ENCODE measurements around the gene LZTFL1.

LZTFL1 gene

DNA sequence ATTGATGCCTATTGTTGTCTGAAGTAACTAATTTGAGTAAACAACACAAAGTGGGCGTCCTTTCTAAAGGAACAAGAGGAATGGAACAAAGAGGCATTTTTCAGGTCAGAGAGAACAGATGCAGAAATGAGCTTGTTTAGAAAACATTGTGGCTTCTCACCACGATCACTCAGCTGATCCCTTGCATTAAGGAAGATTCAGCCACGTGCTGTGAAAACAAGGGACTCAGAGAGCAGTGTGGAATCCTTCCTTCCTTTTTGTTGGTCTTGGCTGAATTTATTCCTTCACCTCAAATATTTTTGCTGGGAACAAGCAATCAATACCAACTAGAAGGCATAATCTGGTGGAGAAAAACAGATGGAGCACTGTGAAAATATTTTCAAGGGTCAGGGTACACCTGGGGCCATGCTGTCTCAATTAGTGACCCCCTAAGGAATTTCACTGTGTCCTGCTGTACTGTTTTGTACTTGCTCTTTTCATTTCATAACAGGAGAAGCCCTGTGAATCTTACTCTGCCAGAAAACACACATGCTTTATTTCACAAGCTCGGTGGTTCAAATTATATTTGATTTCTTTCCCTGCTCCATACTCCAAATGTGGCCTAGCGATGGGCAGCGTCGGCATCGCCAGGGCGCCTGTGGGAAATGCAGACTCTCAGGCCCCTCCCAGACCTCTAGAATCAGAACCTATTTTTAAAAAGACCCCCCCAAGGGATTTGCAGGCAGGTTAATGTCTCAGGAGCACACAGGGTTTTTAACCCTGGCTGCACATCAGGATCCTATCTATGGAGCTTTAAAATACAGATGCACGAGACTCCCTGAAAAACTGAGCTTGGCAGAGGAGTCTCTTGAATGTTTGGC lies 34.0 kb downstream of the LZTFL1 start:
- DNase-seq (ENCODE audit: low spot score): no peak
- no peak for FAIRE-seq

DNA sequence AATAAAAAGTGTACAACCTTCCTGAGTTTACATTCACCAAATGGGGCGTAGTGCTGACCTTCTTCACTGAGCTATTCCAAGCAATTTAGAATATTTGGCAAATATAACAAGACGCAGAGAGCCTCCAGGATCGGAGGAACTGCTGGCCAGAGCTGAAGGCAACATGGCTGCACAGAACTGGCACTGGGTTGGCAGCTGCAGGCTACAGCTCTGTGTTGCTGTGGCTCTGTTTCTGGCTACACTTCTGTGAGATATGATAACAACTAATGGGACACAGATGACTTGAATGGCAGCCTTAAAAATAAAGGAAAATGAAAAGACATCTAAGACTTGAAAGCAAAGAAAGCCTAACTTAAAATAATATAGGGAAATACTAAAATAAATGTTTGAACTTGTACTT lies 34.8 kb downstream of the LZTFL1 start:
- no peak for FAIRE-seq
- no peak for DNase-seq (ENCODE audit: low spot score)

DNA sequence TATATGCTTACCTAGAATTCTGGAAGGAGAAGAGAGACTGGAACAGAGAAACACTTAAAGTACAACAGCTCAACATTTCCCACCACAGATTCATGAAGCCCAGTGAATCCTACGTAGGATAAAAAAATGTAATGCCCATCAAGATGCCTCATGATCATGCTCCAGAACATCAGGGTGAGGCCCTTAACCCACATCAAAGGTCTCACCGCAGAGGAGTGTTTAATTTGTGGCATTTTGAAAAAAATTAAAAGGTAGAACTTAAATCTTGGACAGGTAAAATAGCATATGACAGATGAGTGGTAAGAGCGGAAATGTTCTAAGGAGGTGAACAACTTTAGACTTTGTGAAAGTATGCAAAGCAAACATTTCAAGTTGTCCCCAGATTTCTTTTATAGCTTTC lies 35.8 kb downstream of the LZTFL1 start:
- FAIRE-seq (no peak), DNase-seq (ENCODE audit: low spot score) (no peak)

DNA sequence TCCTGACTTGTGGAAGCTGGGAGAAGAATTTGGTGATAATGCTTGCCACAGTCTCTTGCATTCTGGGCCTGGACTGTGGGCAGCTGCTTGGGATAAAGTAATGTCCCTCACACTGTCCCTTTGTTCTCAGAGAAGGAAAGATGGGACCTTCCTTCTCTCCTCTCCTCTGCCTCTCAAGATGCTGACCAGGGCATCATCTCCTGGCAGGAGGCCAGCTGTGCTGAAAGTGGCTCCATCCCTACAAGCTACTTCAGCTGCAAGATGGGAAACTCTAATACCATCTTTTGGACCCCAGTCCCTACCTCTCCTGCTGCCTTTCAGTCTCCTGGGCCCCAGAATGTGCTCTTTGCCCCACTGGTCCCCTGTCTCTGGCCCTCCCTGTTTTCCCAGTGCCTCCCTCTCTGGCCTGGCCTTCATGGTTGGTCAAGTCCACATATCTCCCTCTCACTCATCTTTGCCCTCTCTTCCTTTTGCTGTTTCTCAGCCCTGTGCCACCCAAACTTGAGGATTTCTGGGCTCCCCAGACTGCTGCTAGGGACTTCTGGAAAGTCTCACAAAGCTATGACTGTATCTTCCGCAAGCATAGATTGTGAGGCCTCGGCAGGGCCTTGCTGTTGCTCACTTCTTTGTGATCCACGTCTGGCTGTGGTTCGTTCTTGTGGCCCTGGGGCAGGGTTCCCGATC lies 38.5 kb downstream of the LZTFL1 start:
- FAIRE-seq (no peak), DNase-seq (ENCODE audit: low spot score) (no peak)

DNA sequence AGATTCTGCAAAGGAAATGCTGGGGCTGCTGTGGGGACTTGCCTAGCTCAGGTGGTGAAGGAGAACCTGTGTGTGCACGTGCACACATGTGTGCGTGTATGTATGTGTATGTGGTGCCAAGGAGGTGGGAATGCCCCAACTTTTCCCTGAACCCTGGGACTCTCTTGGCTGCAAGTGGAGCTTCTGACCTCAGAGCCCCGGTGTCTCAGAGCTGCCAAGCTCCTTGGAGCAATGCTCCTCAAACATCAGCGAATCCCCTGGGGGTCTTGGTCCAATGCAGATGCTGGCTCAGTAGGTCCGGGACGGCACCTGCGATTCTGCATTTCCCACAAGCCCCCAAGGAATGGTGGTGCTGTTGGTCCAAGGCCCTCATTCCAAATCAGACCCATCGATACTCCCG lies 39.8 kb downstream of the LZTFL1 start:
- DNase-seq (ENCODE audit: low spot score) (no peak), FAIRE-seq (no peak)

DNA sequence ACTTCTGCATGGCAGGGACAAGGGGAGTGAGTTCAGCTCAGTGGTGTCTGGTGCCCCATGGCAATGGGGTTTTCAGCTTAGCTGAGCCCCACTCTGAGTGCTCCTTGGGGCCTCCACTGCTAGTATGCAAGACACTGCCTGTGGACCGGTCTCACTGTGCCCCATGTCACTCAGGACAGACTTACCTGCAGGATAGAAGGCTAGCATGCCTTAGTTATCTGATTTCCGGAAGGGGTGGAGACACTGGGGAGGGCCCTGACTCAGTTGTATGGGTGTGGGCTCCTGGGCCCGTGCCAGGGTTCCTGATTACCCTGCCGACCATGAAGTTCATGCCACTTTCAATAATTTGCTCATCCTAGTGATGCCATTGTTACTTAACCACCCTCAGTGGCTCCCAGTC lies 41.3 kb downstream of the LZTFL1 start:
- FAIRE-seq (no peak), DNase-seq (ENCODE audit: low spot score) (no peak)

DNA sequence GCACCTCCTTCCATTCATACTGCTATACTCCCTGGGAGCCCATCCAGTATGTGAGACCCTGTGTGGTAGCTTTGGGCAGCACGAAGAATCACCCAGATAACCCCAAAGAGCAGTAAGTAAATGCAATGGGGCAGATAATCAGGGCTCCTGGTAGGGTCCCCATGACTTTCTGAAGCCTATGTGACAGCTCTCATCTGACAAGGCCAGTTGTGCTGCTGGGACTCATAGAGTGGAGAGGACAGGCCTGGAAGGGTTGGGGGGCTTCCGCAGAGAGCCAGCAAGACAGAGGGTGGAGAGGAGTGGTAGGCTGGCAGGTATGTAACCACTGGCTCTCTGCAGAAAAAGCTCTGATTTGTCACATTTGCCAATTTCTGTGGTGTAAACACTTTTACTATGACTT lies 42.3 kb downstream of the LZTFL1 start:
- no peak for FAIRE-seq

DNA sequence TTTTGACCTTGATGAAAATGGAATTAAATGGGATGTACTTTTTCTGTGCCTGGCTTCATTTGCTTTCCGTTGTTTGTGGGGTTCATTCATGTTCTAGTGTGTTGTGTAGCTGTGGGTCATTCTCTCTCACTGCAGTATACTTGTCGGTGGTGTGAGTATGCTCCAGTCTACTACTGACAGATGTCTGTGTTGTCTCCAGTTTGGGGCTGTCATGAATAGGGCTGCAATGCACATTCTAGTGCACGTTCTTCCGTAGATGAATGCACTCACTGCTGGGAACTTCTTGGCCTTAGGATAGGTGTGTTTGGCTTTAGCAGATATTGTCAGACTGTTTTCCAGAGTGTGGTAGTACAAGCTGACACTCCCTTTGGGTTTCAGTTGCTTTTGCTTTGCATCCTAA lies 43.9 kb downstream of the LZTFL1 start:
- DNase-seq (ENCODE audit: low spot score) (no peak), FAIRE-seq (no peak)

More for the DNA sequence above, 42.3 kb downstream of the LZTFL1 start:
- DNase-seq (ENCODE audit: low spot score): no peak

DNA sequence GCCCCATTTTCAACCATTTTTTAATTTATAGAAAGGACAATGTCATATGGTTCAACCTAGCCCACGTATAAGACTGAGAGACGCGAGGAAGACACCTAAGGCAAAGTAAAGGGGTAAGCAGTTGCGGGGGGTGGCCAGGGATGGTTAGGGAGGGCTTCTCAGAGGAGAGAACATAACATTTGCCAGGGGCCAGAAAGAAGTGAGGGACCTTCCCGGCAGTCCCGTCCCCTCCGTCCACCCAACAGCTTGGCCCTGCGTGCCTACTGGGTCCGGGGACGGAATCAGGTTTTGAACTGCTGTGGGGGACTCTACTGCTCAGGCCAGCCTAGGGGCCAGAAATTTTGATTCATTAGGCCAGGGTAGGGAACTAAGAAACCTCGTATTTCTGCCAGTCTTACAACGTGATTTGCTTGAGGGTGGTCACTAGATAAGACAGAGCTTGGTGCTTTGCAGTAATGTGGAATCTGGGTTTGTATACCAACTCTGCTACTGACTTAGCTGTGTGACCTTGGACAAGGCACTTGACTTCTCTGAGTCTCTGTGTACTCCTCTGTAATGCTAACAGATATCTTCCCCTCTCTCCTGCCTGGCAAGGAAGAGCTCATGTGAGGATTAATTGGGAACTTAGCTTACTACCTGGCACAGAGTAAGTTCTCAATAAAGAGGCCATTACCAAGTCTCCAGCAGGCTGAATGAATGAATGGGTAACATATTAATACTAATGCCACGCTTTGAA lies 44.8 kb downstream of the LZTFL1 start:
- FAIRE-seq: no peak

DNA sequence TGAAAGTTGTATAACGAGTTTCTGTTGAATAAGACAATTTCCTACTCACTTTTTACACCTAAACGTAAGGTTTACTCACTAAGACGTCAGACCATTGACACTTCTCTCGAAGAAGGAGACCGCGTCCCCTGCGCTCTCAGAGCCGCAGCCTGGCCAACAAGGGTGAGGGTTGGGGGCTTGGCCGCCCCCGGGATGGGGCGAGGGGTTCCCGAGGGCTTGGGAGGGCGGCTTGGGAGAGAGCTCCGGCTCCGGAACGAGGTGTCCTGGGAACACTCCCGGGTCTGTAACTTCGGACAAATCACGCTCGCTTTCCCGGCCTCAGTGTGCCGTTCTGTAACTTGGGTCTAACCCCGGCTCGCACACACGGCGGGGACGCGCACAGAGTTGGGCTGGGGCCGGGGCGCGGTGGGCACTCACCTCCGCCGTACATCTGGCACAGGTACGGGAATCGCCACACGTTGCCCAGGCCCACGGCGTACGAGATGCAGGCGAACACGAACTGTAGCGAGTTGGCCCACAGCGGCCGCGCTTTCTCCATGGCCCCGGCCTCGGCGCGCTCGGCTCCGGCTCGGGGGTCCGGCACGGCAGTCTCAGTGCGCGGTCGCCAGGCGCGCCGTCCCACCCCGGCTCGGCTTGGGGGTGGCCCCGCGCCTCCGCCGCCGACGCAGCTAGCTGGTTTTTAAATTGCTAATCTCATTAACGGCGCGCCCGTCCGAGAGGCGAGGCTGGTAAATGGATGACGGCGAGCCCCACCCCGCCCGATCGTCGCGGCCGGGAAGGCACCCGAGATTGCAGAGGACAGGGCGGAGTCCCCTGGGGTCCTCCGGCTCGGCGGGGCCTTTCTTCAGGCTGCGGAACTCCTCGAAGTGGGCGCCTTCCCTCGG lies 45.8 kb downstream of the LZTFL1 start, which contains the start of gene SLC6A20:
Gene SLC6A20 (minus strand): TSS at position 655 of the 884 bp plus-strand sequence. CDS start 117 bp downstream, at position 538.
- FAIRE-seq: no peak
- DNase-seq (ENCODE audit: low spot score): no peak

More for the DNA sequence above, 44.8 kb downstream of the LZTFL1 start:
- no peak for DNase-seq (ENCODE audit: low spot score)

DNA sequence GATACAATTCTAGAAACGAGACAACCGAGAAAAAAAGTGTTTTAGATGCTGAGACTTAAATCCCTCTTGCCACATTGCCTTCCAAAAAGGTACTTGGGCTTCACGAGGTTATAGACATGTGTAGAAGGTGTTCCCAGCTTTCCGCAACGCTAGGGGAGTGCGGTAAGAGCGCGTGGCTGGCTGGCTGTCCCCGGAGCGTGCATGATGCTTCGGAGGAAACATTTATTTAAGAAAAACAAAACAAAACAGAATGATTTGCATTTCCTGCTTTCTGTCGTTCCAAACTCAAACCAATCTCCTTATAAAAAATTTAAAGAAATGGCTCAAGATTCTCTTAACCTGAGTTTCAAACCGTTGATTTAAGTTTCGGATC lies 46.4 kb downstream of the LZTFL1 start:
- DNase-seq (ENCODE audit: low spot score) (no peak), FAIRE-seq (no peak)

DNA sequence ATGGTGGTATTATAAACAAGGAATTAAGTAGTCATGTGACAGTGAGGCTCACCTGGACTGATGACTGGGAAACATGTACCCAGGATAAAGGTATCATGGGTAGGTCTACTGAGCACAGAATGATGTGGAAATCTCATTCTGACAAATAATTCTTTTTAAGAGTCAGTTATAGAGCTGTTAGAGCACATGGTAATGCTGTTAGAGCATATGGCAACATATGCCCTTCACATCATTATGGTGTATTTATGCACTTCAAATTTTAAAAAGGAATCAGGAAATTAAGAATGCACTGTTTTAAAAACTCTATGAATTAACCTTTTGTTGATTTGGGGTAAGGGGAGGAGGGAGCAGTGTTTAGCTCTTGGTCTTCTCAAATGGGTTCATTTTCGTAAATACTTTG lies 47.3 kb downstream of the LZTFL1 start:
- no peak for FAIRE-seq
- no peak for DNase-seq (ENCODE audit: low spot score)

DNA sequence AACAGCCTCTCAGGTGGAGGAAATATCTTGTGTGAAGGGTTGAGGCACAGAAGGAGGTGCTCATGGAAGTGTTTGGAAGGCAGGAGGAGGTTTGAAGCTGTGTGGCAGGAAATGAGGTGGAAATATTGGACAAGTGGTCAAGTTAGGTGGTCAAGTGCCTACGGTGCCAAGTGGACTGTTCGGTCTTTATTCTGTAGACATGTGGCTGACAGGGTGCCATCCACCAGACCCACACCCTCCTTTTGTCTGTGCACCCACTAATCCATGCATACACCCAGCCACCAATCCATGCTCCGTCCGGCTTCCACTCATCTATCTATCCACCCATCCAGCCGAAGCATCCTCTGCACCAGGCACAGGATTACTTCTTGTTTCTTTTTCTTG lies 47.8 kb downstream of the LZTFL1 start:
- no peak for FAIRE-seq
- no peak for DNase-seq (ENCODE audit: low spot score)

DNA sequence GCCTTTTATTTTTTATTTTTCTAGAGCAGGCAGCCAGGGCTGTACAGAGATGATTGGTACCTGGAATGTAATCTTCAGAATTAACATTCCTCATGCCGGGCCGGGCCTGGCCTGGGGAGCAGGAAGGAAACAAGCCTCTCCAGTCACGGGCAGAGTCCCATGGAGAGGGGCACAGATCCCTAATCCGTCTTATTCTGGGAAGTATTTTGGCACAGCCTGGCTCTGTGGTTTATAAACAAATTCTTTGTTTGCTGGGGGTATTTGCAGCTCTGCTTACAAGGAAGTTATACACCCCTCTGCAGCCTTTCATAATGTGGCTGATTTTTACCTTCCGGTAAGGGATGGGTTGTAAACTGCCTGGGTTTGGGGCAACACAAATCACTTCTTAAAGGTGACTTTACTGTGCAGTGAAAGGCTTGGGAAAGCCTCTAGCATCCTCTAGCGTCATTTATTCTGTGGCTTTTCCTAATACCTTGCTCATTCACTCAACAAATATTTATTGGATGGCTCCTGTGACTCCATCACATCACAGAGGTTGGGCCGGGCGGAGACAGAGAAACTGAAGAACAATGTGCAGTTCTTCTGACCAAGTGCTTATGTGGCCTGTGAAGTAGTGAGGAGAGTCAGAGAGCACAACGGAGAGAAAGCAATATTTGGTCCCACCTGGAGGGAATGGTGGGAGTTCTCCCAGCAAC lies 48.3 kb downstream of the LZTFL1 start:
- no peak for FAIRE-seq

DNA sequence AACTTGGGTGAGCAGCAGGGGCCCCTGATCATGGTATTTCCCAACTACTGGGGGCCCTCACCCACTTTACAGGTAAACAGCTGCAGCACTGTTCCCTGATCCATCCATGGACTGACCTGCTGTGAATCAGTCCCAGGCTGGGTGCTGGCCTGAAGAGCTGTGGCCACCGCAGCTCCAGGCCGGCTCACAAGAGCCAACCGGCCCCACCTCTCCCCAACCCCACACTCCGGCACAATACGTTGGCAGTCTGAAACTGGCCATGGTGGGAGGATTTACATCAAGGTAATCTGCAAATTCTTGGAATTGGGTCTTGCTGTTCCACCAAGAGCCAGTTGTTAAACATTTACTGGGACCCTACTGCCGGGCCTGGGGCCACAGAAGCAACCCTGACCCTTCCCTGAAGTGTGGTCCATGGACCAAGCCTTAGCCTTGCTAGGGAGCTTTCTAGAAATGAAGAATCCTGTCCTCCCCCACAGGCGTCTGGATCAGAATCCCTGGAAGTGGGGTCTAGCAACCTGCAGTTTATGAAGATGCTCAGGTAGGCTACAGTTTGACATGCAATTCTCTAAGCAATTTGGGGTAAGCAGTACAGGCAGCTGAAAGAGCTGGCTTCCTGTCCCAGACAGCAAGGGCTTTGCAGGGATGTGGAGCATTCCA lies 49.3 kb downstream of the LZTFL1 start:
- no peak for FAIRE-seq

More for the DNA sequence above, 48.3 kb downstream of the LZTFL1 start:
- DNase-seq (ENCODE audit: low spot score): no peak

DNA sequence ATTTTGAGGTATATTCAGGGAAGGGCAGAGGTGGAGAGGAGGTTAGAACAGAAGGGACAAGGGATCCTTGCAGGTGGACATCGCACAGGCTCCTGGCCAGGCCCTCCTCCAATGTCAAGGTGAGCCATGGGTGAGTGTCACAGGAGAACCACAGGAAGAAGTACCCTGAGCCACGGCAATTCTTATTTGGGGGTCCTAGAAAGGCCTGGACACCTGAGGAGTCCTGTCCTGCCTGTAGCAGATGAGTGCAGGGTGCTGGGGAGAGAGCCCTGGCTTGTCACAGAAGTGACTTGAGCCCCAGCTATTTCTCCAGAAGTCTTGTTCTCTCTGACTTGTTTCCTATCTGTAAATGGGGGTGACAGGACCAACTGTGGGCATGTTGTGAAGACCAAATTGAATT lies 49.9 kb downstream of the LZTFL1 start:
- FAIRE-seq: no peak
- no peak for DNase-seq (ENCODE audit: low spot score)

More for the DNA sequence above, 49.3 kb downstream of the LZTFL1 start:
- no peak for DNase-seq (ENCODE audit: low spot score)

DNA sequence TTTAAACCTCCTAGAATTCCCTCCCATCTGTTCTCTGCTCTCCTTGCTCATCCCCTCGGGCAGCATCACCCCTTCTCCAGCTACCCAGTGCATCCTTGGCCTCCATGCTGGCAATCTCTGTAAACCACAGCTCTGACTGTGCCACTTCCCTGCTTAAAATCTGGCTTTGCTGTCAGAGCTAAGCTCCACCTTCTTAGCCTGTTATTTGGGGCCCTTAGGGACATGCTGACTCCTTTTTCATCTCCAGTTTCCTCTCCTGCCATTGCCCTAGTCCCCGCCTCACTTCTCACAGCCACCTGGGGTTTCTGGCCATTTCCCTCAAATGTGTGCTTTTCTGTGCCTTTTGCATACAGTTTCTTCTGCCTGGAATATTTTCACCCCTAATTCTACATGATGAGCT lies 51.3 kb downstream of the LZTFL1 start:
- FAIRE-seq (no peak), DNase-seq (ENCODE audit: low spot score) (no peak)

DNA sequence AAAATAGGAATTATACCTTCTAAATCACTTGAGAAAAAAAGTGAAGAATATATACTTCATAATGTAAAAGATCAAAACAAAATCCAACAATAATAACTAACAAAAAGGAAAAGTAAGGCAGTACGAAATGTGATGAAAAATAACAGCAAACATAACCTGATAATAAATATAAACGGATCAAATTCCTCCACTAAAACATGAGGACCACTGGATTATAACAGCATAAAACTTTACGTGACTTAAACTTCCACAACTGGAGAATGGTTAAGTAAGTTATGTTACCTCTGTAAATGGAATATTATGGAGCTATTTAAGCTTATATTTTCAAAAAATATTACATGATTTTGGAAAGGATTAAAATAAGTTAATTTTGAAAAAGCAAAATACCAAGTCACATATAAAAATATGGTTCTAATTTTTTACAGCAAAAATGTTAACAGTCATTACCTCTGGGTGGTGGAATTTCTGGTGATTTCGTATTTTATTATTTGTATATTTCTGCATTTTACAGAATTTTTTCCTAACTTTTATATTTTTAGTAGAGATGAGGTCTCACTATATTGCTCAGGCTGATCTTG lies 52.6 kb downstream of the LZTFL1 start:
- no peak for FAIRE-seq
- no peak for DNase-seq (ENCODE audit: low spot score)

DNA sequence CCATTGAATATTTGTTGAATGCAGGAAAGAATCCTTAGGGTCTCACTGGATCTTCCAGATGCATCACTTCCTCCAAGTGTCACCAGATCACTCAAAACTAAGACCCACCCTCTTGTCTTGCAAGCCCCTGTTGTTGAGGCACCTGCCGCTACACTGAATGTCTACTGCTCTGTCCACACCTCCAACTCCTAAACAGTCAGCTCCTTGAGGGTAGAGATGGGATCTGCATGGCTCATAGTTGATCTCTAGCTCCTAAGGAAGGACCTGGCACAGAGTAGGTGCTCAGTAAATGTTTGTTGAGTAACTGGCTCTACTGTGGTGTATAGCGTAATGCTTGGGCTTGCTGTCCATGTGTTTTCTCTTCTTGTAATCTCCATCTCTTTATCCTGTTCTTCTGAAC lies 54.4 kb downstream of the LZTFL1 start:
- FAIRE-seq: no peak
- DNase-seq (ENCODE audit: low spot score): no peak
